SK-N-SH (cell line): ENCODE data around the gene ITGB6.

Source experiments
- CTCF ChIP-seq: fragments of 200-600 bp; sonication (generic); IDR thresholded peaks from 2 replicates; pipeline ENCODE4 v1.6.1; 2017; ENCODE audit warnings: antibody characterized with exemption, mild to moderate bottlenecking, moderate library complexity
- USF1 ChIP-seq: IDR thresholded peaks from 2 replicates; pipeline ENCODE4 v1.4.0; 2012; ENCODE audit warnings: low read depth, borderline replicate concordance

GRCh38 chr2:160167089-160167740, 32.9 kb downstream of the ITGB6 start:
- TF ChIP-seq USF1 (no peak), CTCF (no peak)
